ENCODE results near the gene SPECC1. TPM values are rescaled to one million over a fixed set of nuclear protein-coding genes. Genes with fewer than 3 reads are reported as not detected.

The SPECC1 gene
- total and polyA plus RNA-seq, 9 of the 15 experiments (the other 6 are each of a cell fraction or from before 2014, with no cell fraction given): 2.4 to 19.6 (median 14.7) TPM

GRCh38 chr17:19992803-19993713 is 16.1 kb upstream of the SPECC1 start (continued):
- TF ChIP-seq JUN (IDR thresholded peaks at IDR 0.05; ENCODE audit: borderline replicate concordance, low read depth, low read length): no peak
- no peak for TF ChIP-seq JUN (CRISPR knock-in tag; IDR thresholded peaks at IDR 0.05; ENCODE audit: borderline replicate concordance)
- TF ChIP-seq STAT5B (CRISPR knock-in tag; IDR thresholded peaks at IDR 0.05): no peak
- no peak for TF ChIP-seq CAMTA2 (CRISPR knock-in tag; conservative IDR thresholded peaks at IDR 0.05)
- TF ChIP-seq SMARCA4 (IDR thresholded peaks at IDR 0.05): no peak
- no peak for TF ChIP-seq NFIX (CRISPR knock-in tag; IDR thresholded peaks at IDR 0.05; ENCODE audit: low read depth)
- no peak for TF ChIP-seq ZMIZ1 (IDR thresholded peaks at IDR 0.05; ENCODE audit: low read depth in 2 of 2, low read length in 2 of 2)
- TF ChIP-seq E2F4 (CRISPR knock-in tag; IDR thresholded peaks at IDR 0.05; ENCODE audit: low read depth): no peak
- peak; percentile 62 for TF ChIP-seq POLR2G (IDR thresholded peaks at IDR 0.05; ENCODE audit: low read depth, low read length)
- TF ChIP-seq GTF2A2 (tag; IDR thresholded peaks at IDR 0.05): no peak
- TF ChIP-seq CHCHD3 (CRISPR knock-in tag; IDR thresholded peaks at IDR 0.05): no peak
- no peak for TF ChIP-seq ZNF407 (IDR thresholded peaks at IDR 0.05; ENCODE audit: low read depth)
- no peak for TF ChIP-seq STAT5A (IDR thresholded peaks at IDR 0.05; ENCODE audit: borderline replicate concordance, low read length)
